ENCODE results near the gene GSE1. TPM values are rescaled to one million over a fixed set of nuclear protein-coding genes. Genes with fewer than 3 reads are reported as not detected.
"Not testable (repeated sequence)": the region's sequence is repeated elsewhere in the genome, so short reads cannot be mapped to it uniquely, and the experiment has no call there.

The GSE1 gene
- total RNA-seq, 2 donors from 2014 or later: 54.6 to 60.6 TPM

DNA sequence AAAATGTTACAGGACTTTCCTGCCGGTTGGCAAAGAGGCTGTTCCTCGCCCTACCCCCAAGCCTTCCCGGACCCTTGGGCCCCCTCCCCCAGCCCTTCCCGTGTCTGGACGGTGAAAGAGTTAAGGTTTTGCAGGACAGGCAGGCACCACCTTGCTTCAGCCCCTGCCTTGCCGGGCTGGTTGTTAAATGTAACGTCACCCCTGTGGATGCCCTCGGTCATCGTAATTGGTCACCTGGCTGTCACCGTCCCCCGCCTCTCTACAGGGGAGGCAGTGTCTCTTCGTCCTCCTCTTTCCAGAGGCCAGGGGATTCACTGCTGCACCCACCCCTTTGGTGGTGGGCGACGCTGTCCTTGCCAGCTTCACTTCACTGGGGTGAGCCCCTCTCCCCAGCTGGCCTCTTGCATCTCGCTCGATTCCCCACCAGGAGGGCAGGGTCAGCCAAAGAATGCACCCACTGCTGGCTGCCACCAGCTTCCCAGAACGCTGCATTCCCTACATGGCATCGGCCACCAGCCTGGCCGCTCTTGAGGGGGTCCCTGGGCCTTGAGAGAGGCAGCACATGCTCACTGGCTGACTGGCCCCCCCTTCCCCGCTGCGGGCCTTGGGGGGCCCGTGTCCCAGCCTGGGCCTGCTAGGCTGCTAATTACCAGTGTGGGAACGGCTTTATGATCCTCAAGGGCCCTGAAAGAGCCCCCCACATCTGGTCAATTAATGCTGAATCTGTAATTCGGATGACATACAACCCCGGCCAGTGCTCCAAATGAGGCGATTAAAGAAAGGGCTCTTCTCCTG, 25.2 kb upstream of the GSE1 start:
- no peak for DNase-seq
- intact Hi-C loops (cut with DNase I): no loop called here
- no peak for ATAC-seq

DNA sequence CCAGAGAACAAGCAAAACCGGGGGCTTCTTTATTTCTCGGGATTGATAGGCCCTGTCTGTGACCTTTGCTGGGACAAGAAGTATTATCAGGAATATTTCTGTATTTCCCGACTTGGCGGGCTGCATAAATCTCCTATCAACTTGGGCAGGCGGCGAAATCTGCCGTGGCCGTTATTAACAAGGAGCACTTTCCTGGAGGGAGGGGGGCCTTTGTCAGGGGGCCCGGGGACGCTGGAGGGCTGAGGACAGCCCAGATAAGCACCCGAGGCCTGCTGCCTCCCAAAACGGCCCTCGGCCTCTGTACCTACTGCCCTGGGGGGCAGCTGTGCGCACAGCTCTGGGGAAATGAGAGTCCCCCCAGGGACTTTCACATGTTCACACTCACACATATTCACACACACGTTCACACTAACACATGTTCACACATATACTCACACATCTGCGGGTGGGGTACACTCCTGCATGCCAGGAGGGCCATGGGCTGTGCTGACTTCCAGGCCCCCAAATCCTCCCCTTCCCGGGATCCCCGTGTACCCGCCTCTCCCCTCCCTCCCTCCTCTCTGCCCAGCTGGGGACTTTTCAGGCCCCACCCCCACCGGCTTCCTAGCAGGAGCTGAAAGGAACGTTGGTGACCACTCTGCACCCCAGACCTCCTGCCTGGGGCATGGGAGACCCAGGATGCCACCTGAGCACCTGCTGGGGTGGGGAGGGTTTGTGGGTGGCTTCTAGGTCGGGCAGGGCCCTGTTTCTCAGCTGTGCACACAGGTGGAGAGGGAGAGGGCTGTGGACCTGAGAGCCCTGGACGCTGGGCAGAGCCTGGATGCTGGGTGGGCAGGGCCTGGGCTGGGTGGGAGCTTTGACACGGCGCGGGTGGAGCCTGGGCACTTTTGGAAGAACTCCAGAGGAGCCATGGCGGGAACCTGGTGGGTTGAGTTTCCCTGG, 24.3 kb upstream of the GSE1 start:
- intact Hi-C loops (cut with DNase I): no loop called here
- ATAC-seq: no peak
- DNase-seq: no peak

DNA sequence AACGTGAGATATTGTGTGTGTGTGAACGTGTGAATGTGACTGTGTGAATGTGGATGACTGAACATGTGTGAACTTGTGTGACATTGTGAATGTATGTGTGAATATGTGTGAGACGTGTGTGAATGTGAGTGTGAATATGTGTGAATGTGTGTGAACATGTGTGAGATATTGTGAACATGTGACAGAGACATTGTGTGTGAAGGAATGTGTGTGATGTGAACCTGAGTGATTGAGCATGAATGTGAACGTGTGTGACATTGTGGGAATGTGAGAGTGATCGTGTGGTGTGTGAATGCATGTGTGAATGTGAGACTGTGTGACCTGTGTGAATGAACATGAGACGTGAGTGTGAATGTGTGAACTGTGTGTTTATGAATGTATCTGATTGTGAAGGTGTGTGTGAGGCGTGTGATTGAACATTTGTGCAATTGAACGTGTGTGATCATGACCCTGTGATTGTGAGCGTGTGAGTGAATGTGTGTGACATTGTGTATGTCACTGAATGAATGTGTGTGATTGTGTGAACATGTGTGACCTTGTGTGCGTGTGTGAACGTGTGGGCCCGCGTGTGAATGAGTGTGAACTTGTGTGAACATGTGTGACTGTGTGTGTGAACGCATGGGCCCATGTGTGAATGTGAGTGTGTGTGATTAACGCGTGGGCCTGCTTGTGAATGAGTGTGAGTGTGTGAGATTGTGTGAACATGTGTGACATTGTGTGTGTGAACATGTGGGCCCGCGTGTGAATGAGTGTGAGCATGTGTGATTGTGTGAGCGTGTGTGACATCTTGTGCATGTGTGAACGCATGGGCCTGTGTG, 23.2 kb upstream of the GSE1 start:
- ATAC-seq: no peak

DNA sequence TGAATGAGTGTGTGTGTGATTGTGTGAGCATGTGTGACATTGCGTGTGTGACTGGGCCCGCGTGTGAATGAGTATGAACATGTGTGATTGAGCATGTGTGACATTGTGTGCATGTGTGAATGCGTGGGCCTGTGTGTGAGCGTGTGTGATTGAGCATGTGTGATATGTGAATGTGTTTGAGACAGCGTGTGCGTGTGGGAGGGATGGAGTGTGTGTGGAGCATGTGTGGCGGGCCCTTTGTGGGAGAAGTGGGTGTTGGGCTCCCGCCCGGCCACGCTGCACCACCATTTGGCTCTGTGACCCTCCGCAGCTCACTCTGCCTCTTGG, 22.7 kb upstream of the GSE1 start:
- intact Hi-C loops (cut with DNase I): no loop called here
- ATAC-seq: no peak
- DNase-seq: no peak

More for the DNA sequence above, 23.2 kb upstream of the GSE1 start:
- DNase-seq: no peak
- intact Hi-C loops (cut with DNase I): no loop called here

DNA sequence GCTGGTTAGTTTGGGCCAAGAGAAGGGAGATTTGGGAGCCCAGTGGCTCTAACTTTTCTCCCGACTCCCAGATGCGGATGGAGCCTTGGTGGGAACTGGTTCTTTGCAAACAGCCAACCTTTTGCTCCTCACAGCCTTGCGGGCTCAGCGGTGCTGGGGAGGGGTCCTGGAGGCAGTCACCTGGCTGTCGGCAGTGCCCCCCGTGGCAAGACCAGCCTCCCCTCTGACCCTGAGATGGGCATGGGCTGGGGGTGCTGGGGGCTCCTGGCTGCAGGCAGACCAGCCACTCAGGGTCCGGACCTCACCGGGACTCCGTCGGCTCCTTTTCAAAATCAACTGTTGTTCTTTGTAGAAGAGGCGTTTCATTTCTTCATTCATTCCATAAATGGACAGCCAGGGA, 21.7 kb upstream of the GSE1 start:
- intact Hi-C loops (cut with DNase I): no loop called here
- ATAC-seq (no peak), DNase-seq (no peak)

- intact Hi-C loops (cut with DNase I); DNase-seq; ATAC-seq: not testable (repeated sequence)
Measured at GRCh38 chr16:85592277-85592676, 20.8 kb upstream of the GSE1 start.

GRCh38 chr16:85592700-85593493, 20.2 kb upstream of the GSE1 start:
- peak in 1 of 2 donors; percentile 57 for ATAC-seq
- no peak for DNase-seq
- intact Hi-C loops (cut with DNase I): no loop called here

DNA sequence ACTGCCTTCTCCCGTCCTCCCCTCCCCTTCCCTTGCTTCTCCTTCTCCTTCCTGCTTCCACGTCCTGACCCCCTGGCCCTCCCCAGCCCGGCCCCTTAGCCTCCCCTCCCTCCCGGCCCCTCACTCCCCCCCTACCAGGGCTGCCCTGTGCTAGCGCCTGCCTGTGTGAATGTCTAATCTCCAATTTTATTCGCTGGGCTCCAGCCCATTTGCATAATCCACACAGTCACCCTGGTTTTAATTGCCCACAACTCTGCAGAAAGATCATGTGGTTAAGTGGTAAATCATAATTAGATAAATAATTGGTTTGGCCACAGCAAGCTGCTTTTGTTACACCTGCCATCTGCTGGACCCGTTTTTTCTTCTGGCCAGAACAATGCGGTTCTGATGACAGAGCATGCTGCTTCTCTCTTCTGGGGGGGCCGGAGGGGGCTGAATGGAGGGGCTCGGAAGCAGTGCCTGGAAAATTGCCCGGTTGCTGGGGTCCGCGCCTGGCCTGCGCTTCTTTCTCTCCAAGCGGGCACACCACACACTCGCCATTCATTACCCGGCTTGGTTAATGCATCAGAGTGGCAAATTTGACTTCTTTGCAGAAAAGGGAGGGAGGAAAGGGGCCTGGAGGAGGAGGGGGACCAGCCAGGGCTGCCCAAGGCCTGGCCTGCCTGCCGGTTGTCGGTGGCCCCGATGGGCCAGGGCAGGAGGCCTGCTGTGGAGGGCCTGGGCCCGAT, 19.5 kb upstream of the GSE1 start:
- no peak for ATAC-seq
- DNase-seq: no peak
- intact Hi-C loops (cut with DNase I): no loop called here

DNA sequence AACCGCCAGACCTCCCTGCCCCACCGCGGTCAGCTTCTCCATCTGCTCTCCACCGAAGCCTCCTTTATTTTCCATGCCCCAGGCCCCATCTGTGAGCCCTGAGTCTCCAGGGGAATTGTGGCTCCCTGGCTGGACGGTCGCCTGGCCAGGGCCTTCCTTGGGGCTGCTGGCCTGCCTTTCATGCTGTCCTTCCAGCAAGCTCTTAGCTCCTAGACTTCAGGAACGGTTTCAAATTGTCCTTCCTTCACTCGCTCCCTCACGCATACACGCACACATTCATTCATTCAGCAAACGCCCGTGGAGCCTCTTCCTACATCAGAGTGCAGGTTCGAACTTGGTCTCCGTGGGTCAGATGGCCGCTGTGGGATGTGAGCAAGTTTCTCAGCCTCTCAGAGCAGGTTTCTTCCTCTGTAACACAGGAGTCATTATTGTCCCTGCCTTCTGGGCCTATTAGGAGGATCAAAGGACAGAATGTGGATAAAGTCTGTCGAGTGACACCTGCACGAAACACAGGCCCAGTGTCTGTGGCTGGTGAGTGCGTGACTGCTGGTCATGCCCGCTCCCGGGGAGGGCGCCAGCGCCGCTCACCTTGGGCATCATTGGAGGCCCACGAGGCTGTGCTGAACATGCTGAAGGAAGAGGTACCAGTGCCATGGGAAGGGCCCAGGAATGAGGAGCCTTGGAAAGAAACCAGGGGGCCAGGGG, 18.7 kb upstream of the GSE1 start:
- DNase-seq (no peak), ATAC-seq (no peak)
- intact Hi-C loops (cut with DNase I): no loop called here

GRCh38 chr16:85594978-85595661, 18.0 kb upstream of the GSE1 start:
- no peak for DNase-seq
- intact Hi-C loops (cut with DNase I): no loop called here
- no peak for ATAC-seq

- no peak for DNase-seq
- no peak for ATAC-seq
- intact Hi-C loops (cut with DNase I): no loop called here
Measured at GRCh38 chr16:85595812-85596502, 17.2 kb upstream of the GSE1 start.

DNA sequence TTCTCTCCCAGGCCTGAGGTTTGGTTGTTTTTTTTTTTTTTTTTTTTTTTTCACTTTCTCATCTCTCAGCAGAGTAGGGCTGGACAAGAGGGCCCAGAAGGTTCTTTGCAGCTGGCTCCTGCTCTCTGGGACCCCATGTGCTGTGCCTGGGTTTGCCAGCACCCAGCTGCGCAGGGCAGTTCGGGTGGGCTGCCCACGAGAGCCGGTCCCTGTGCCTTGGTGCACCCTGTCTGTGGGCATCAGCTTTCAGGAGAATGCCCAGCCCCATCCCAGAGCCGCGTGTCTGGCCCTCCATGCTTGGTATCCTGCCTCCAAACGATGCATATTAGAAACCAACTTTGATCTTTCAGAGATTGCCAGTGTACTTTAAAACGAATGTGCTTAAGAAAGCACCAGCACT, 15.0 kb upstream of the GSE1 start:
- no peak for ATAC-seq
- intact Hi-C loops (cut with DNase I): no loop called here
- no peak for DNase-seq

GRCh38 chr16:85600078-85600477, 13.0 kb upstream of the GSE1 start:
- ATAC-seq: peak in 1 of 2 donors; percentile 10
- intact Hi-C loops (cut with DNase I): loop anchor here in 1 of 2 donors (10.0 kb wide), 3 partner anchors 45 to 205 kb away; no protein-coding TSS in a partner anchor
- no peak for DNase-seq

DNA sequence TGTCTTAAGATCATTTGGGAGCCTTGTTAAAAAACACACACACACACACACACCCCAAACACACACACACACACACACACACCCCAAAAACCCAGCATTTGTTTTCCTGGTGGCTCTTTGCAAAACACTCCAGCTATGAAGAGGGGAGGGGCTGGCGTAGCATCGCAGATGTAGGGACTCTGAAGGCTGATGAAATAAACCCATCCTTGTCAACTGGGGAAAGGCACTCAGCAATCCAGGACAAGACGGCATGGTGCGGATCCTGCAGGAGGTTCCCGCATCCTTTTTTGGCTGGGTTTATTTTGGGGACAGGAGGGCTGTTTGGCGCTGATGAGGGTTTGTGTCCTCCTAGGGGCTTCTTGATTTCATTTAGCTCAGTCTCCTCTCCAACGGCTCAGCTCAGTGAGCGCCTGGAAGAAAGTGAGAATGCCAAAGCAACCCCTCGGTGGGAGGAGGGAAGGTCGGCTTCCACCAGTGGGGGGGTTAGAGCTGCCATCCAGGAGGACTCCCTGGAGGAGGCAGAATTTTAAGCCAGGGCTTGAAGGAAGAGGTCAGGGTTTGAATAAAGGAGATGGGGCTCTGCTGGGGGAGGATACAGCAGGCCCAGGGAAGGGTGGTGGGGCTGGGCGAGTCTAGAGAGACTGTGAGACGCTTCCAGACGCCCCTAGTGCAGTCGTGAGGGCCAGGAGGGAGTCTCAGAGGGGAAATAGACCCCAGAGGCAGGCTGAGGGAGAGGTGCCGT, 12.4 kb upstream of the GSE1 start:
- DNase-seq (no peak), ATAC-seq (no peak)
- intact Hi-C loops (cut with DNase I): loop anchor here in 1 of 2 donors (10.0 kb wide), 3 partner anchors 46 to 206 kb away; no protein-coding TSS in a partner anchor

DNA sequence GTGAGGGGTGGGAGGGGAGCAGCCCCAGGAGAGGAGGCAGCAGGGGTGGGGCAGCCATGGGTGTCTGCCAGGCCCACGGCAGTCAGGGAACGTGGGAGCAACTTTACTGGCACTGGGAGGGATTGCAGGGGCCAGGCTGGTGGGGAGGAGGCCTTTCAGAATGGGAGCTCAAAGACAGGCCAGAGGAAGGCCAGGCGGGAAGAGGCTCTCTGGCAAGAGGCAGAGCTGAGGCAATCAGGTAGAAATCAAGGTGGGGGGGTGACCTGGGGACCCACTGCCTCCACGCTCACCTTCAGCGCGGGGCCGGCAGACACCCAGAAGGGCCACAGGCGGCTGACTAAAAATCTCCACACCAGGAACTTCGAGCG, 11.9 kb upstream of the GSE1 start:
- ATAC-seq (peak in 1 of 2 donors; percentile 52), DNase-seq (no peak)
- intact Hi-C loops (cut with DNase I): loop anchor here in 1 of 2 donors (10.0 kb wide), 3 partner anchors 46 to 206 kb away; no protein-coding TSS in a partner anchor
